HG02938 (cell line): Measurements from ENCODE around the gene ZNF83.
A peak's percentile ranks its signal among the peaks of the same experiment; 100 is the strongest.
"Not testable (repeated sequence)": the region's sequence is repeated elsewhere in the genome, so short reads cannot be mapped to it uniquely, and the experiment has no call there.

Experiments used
- ATAC-seq: cut with Tn5 transposase; IDR thresholded peaks from one replicate; pipeline ENCODE4 v1.9.1; 2021; ENCODE audit warnings: mild to moderate bottlenecking, moderate library complexity; ENCODE audit not compliant: unreplicated experiment

Gene ZNF83

GRCh38 chr19:52570000-52570861, 67.9 kb downstream of the ZNF83 start, which contains the start of gene ZNF701:
TSS of gene ZNF701 (plus strand) at chr19:52570287. CDS start at chr19:52574148, 3,861 bp downstream.
- ATAC-seq: peak; percentile 91

- not testable (repeated sequence) for ATAC-seq
Measured at GRCh38 chr19:52569638-52569999, 68.5 kb downstream of the ZNF83 start.

GRCh38 chr19:52567921-52568320, 70.2 kb downstream of the ZNF83 start:
- ATAC-seq: no peak

DNA sequence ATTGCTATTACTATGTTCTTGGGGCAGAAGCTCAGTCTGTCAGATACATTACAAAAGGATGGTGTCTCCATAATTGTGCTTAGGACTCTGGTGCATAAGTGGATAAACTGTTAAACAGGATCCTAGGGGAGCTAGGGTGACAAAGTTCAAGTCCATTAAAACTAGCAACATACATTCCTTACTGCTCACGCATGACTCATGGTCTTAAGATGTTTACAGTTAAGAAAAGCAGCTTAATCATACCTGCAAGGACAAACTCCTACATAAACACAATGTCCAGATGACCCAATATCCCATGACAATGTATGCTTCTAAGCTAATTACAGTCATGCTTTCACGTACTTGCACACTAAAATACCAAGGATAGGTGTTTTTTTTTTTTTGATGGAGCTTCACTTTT, 71.6 kb downstream of the ZNF83 start:
- ATAC-seq: no peak

DNA sequence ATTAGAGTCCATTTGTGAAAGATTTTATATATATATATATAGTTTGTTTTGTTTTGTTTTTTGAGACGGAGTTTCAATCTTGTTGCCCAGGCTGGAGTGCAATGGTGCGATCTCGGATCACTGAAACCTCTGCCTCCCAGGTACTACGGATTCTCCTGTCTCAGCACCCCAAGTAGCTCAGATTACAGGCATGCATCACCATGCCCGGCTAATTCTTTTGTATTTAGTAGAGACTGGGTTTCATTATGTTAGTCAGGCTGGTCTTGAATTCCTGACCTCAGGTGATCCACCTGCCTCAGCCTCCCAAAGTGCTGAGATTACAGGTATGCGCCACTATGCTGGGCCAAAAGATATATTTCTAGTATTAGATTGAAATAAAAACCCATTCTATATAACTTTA, 72.0 kb downstream of the ZNF83 start:
- ATAC-seq: no peak
